Activated CD4-positive, CD25-positive, alpha-beta regulatory T cell (primary cell): ENCODE measurements around the gene PRPF6.

Source experiments
- DNase-seq, 4 experiments: peaks; one replicate each; lab custom pipeline; 2025; lab: John Stamatoyannopoulos, UW

The PRPF6 gene

DNA sequence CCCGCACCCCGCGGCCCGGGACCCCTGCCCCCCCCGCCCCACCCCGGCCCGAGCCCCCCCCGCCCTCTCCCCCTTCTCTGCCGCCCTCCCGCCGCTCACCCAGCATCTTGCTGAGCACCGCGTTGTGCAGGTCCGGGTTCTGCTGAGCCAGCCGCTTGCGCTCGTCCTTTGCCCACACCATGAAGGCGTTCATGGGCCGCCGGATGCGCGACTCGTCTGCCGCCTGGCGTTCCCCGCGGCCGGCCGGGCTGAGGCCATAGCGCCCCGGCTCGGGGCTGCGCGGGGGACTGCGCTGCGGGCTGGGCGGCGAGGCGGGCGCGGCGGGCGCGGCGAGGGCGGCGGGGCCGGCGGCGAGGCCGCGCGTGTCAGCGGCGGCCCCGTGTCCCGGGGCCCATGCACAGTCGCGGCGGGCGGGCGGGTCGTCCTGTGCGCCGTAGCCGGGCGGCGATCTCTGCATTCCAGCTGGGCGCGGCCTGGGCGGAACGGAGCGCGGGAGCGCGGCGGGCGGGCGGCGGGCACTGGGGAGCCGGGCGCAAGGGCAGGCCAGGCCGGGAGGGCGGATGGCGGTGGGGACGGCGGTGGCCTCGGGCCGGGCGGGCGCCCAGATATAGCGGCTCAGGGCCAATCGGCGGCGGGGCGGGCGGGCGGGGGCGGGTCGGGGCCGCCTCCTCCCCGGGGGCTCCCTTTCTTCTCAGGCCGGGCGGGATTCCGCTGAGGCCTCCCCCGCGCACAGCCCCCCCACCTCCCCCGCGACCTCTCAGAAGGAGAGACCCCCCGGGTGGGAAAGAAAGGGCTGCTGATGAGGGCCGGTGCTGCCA lies 68.3 kb downstream of the PRPF6 start, which contains the start of gene SOX18:
Gene SOX18, minus strand, starts transcription at position 580 of the 818 bp plus-strand sequence. Its CDS starts 123 bp downstream, at position 457.
- no peak for DNase-seq

DNA sequence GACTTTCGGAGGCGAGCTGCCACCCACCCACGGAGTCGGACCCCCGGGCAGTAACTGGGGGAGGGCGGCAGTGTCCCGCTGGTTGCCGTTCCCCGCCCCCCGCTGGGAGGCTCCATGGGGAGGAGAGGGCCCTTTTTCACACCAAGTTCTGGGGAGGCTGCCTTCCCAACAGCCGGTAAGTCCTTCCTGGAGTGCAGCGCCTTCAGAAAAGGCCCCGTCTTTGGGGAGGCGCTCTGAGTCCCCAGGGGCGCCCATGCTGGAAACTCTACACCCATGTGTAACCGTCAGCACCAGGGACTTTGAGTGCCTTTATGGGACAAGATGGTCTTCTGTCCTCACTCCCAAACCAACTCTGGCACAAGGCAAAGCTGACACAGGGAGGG lies 68.9 kb downstream of the PRPF6 start:
- no peak for DNase-seq

DNA sequence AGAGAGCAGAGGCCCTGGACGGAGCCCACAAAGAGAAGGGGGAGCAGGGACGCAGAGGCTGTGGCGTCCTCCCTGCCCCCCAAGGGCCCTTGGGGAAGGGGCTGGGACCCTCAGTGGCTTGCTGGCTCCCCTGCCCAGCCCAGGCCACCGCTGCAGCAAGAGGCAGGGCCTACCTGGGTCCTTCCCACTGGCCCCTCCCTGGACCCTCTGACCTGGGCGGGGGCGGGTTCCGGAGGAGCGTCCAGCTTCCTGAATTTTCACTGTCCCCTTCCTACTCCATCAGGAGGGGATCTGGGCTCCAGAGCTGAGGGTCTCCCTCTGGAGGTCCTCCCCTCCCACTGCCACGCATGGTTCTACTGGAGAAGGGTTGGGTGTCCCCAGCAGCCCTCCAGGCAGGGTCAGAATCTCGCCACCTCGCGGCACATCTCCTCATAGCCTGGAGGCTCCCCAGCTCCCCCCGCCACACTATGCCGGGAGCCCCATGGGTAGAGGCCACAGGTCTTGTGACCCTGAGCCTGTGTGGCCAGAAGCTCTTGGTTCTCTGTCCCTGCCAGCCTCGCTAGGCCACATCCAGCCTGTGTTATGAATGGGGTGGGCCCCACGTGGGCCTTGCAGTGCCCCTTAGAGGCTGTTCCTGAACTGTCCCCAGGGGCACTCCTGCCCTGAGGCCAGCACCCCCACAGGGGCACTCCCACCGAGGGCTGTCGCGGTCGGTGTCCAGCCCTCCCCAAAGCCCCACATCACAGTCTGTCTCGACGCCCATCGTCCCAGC lies 69.5 kb downstream of the PRPF6 start:
- DNase-seq = no peak

DNA sequence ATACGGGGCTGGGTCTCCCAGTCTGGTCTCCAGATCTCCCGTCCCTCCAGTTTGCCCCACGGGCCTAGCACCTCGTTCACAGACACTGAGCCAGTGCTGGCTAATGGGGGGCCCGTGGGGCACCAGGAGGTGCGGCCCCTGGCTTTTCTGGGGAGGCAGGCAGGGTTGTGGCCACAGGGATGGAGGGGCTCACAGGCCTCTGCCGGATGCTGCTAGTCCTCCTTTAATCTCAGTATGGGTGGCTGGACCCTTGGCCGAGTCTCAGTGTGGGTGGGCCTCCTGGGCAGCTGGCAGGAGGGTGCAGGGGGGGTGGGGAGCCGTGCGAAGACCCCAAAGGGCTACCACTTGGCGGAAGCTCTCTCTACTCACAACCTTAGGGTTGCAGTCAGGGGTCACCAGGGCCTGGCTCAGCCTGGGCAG lies 70.1 kb downstream of the PRPF6 start:
- DNase-seq = no peak

DNA sequence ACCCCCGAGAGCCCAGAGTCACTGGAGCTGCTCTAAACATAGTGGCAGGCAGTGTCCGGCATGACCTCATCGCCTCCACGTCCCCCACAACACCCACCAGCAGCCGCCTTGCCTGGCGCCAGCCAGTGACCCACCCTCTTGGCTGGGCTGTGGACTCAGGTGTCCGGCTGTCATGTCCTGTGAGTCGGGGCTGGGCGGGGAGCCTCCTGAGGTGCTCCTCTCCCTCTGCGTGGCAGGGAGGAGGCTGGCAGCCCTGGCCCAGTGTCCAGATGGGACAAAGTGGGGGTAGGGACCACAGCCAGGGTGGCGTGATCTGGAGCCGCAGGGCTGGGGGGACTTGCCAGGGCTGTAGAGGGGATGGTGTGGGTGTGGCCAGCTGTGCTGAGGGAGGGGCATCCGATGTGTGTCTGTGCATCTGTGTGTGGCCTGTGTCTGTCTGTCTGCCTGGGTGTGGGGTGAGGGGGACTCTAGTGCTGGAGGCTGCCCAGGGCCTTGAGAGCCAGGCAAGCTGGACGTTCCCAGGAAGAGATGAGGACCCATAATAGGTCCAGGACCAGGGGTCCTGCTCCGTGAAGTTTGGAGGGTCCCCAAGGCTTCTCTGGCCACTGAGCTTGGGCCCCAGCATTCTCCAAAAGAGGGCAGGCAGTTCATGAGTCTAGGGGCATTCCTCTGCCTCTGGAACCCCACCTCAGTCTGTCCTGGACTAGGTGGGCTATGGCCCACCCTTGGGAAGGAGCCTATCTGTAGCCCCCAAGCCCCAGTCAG lies 70.8 kb downstream of the PRPF6 start:
- no peak for DNase-seq

DNA sequence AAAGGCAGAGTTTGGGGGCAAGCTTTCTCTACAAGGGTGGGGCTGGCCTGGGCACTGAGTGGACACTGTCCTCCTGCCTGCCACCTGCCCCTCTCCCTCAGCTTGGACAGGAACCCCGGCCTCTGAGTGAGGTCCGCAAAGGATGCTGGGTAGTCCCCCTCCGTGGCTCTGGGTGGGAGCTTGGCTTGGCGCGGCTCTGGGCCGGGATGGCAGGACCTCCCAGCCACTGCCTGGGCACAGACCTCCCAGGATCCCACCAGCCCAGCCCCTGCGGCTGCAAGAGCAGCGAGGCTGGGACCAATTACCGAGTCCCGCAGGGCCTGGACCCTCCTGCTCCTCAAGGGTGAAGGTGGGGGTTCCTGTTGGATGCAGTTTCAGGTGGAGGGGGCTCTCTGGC lies 71.4 kb downstream of the PRPF6 start:
- DNase-seq = no peak

DNA sequence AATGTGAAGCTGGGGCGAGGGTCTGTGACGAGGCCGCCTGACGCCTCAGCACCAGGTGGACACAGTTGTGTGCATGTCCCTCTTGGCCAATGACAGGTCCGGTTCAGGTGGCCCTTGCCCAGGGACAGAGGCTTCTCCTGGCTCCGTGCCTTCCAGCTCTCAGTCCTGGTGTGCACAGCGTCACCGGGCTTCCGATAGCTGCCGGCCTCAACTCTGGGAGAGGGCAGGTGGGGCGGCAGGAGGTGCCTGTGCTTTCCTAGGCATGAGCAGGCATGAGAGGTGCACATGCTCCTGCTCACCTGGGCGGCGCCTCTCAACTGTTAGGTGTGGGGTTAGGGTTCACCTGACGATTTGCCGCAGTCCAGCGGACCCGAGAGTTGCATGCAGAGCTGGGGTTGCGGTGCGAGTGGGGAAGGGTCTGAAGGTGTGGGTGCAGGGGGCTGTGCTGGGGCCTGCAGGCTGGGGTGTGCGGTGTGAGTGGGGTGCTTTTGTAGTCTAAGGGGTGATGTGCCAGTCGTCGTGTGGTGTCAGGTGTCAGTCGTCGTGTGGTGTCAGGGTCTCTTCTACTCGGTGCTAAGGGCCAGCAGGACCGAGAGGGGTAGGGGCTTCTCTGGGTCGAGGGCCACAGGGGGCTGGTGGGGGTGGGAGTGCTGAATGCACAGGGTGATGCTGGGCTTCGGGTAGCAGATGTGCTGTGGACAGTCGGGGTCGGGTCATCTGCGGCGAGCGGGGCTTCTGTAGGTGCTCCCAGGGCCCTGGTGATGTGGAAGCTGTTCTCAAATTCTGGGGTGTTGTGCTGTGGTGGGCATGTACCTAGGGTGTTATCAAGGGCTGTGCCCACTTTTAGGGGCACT lies 72.3 kb downstream of the PRPF6 start:
- no peak for DNase-seq

DNA sequence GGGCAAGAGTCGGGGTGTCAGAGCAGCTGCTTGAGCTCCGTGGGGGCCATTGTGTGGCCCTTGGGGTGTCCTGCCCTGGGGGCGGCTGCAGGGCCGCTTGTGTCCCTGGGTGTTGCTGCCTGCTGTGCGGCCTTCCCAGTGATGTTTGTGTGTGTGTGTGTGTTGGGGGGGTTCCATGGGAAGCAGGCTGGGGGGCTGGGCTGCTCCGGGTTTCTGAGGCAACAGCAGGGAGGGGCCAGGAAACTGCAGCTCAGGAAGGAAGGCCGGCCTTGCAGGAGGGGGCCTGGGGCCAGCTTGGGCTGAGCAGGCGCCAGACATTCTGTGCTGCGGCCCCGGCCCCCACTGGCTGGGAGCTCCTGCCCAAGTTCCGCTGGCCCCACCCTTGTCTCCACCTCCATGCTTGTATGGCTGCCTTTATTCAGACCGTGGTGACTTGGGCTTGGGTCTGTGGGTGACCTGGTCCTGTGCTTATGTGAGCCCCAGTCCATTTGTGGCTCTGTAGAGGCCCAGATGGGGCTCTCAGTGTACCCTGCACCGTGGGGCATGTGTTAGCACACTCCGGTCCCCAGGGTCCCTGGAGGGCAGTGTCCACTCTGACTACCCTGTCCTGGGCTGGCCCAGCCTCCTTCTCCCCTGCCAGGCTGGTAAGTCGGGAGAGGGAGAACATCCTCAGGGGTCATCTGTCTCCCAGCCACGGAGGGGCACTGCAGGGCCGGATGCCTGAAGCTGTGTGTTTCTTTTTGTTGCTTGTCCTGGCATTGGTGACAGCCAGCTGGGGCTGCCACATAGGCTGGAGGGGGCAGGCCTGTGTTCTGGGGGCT lies 73.1 kb downstream of the PRPF6 start:
- DNase-seq = no peak

DNA sequence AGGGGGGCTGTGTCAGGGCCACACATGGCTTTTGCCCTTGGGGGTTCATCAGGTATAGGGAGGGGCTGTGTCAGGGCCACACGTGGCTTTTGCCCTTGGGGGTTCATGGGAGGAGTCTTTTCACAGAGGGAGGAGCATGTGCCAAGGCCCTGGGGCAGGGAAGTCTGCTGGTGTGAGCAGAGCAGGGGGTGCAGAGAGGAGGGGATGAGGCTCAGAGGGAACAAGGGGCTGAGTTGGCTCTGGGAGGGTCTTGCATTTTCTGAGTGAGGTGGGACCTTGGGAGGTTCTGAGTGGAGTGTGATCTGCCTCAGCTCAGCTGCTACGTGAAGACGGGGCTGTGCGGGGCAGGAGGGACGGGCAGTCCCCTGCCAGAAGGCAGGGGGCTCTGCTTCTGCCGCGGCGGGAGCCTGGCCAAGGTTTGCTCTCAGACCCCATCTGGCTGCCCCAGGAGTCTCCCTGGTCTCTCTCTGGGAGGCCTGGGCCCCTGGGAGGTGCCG lies 74.5 kb downstream of the PRPF6 start:
- no peak for DNase-seq

DNA sequence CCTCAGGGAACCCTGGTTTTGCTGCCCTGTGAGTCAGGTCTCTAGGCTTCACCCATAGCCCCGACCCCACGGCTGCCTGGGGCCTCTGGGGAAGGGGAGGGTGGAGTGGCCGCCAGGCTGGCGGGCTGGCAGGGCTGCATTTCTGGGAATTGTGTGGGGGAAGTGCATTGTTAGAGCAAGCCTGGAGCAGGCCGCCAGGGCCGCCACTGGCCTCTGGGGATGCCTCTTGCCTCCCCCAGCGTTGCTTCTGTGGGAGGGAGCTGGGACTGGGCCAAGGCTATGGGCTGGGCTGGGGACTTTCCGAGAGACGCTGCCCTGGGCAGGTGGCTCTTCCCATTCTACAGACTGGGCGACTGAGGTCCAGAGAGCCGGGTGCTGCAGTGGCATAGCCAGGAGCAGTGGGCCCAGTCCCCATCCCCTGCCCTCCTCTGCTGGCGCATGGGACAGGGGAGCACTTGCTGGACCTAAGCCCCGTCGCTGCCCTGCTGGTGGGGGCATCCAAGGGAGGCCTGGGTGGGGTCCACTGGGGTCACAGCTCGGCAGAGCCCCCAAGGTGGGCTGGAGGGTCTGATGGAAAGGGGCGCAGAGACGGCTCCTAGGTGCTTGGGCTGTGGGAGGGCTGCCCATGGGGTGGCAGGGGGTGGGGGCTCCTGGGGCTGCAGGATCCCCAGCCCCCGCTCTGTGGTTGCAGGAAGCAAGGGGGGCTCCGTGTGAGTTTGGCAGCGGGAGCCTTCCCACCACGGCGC lies 75.1 kb downstream of the PRPF6 start:
- DNase-seq = no peak

DNA sequence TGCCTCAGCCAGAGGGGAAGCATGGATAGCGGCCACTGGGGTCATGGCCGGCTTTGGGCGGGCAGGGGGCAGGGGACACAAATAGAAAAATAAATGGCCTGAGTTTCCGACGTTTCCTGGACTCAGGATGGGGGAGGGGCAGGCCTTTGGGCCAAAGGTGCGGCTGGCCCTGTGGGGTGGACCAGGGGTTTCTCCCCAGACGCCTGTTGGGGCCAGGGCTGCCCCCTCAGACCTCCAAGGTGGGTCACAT lies 75.6 kb downstream of the PRPF6 start:
- no peak for DNase-seq

DNA sequence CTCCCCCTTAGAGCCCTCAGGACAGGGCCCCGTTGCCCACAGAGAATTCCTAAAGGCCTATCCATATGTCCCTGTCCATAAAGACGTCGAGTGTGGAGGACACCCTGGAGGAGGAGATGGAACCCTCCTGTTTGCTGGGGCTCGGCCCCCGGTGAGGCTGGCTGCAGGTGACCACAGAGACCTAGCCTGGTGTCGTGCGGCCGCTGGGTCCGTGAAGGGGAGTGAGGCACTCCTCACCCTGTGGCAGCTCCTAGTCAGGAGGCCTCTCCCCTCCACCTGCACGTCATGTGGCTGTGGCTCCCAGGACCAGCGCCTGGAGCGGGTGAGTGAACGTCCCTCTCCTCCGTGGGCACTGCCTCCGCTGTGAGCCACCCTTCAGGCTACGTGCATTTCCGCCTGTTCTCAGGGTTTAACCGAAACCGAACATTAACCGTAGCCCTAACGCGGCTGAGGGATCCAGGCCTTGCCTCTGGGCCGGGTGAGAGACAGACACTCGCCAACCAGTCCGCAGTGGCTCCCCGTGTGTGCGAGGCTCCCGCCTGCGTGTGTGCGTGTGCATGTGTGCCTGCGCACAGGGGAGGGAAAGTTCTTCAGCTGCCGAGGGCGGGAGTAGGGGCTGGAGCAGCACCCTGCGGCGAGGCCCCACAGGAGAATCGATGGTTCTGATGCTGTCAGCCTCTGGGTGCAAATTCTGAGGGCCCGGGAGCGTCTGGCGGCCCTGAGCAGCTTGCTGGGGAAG lies 76.1 kb downstream of the PRPF6 start:
- no peak for DNase-seq

DNA sequence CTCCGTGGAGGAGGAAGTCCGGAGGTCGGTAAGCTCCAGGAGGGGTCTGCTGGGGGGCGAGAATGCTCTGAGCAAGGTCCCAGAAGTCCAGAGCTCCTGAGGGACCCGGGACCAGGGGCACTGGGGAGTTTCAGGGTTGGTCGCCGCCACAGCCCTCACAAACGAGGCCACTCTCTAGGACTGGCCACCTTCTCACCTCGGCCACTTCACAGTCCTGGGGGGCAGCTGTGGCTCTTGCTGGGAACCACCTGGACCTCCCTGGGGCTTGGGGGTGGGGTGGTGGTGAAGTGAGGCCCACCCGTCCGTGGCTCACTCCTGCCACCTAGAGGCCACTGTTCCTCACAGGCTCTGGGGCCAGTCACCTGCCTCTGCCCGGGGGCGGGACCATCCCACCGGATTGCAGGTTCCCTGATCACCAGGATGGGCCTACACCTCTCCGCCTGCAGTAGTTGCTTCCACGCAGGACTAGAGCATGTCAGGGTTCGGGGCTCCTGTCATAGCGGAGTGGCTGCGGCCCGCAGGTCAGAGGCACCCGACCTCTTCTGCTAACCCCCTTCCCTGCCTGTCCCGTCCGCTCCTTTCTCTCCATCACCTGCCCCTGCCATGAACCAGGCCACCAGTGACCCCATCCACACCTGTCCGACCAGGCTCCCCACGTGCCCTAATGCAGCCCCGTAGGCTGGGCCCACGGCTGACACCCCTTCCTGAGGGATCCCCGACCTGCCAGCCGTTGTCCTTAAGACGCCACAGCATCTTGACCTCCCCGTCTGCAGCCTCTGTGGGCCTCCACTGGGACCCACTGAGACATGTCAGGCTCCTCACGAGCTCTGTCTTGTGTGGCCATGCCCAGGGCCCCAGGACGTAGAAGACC lies 76.9 kb downstream of the PRPF6 start:
- DNase-seq = peak; percentile 62 to 76 (median 70)

DNA sequence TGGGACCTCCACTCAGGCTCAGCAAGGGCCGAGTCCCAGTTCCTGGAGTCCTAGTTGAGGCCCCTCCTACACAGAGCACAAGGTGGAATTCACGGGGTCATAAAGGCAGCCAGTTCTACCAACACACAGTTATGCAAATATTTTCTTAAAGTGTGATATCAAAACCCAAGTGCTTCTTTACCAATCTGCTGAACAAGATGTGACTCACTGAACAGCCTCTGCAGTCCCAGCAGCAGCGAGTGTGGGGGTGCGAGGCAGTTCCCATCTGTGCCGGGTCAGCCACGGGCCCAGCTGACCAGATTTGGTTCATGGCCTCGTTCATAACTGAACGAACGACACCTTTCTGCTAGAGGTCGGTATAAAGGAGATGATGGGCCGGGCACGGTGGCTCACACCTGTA lies 77.6 kb downstream of the PRPF6 start:
- no peak for DNase-seq

DNA sequence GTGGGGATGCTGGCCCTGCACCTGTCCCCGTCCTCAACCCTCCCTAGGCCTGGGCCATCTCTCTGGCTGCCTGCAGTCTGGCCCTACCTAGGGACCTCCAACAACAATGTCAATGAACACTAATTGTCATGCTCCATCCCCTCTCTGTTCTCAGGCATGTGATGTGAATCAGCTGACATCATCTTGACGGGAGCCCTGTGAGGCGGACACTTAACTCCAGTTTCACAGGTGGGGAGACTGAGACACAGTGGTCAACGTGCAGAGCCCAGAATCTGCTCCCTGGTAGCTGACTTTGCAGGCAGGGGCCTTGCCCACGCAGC lies 81.3 kb downstream of the PRPF6 start:
- no peak for DNase-seq

DNA sequence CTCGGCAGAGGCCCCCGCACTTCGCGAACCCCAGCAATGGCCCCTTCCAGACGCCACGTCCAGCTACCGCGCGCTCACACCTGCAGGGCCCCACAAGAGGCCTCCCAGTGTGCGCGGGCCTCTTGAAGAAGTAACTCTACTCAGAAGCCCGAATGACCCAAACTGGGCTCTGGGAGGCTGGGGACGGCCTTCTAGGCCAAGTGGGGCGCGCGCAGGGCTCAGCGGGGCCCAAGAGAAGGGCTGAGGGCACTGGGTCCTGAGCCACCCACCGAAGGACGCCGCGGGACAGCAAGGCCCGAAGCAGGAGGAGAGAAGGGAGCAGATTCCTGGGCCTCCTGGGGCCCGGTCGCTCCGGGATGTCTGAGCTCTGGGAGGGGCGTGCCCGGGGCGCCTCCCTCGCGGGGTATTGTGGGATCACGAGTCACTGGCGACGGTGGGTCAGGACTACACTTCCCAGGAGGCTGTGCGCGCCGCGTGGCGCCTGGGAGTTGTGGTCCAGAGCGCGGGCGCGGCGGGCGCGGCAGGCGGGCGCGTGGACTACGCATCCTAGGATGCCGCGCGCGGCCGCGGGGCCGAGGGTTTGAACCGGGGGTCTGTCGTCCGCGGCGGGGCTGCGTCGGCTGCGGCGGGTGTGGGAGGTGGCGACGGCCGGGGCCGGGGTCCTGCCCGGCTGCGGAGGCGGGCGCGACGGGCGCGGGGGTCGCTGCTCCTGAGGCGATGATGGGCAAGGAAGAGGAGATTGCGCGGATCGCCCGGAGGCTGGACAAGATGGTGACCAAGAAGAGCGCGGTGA lies 81.9 kb downstream of the PRPF6 start, which contains the start of gene TCEA2:
Gene TCEA2, plus strand, starts transcription at position 603 of the 793 bp plus-strand sequence. Its CDS starts 115 bp downstream, at position 718.
- DNase-seq = peak; percentile 89 to 92 (median 90)

DNA sequence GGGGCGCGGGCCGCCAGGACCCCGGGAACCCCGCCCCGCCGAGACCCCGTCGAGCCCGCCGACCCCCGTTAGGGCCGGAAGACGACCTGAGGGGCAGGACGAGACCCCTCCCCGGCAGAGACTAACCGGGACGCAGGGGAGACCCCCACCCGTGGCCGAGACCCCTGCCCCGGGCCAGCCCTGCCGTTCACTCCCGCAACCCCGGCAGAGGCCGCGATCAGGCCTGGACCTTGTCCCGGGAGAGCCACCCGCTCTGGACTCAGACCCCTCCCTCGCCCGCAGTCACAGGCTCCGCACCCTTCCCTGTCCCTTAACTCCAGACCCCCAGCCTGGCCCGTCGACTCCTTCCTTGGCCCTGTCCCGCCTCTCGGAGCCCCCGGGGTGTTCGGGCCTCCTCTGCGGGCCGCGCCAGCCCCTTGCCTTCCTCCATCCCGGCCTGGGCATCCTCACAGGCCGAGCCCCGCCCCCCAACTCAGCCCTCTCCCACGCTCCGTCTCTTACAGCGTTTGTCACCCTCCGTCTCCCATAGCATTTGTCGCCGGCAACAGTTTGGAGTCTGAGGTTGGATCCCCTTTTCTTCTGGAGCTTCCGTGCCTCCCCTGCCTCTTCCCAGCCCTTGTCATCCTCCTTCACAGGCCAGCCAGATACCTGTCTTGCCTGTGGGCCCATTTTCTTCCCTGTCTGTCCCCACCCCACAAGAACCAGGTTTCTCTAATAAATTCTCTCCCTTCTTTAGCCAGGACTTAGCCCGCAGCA lies 82.6 kb downstream of the PRPF6 start:
- DNase-seq = no peak
